Fibroblast of skin of left biceps (primary cell): ENCODE data around the gene OR5K4.
"Not testable (repeated sequence)": the region's sequence is repeated elsewhere in the genome, so short reads cannot be mapped to it uniquely, and the experiment has no call there.

Source experiments
- DNase-seq, 2 experiments: peaks; one replicate each; pipeline ENCODE4 v3.0.0-alpha.2; 2013; ENCODE audit warnings: low read depth in 2 of 2

Gene OR5K4

GRCh38 chr3:98371186-98371585 is 17.5 kb downstream of the OR5K4 start:
- no peak for DNase-seq

GRCh38 chr3:98371853-98372252 is 18.2 kb downstream of the OR5K4 start:
- no peak for DNase-seq

- DNase-seq, result no peak
Observed at GRCh38 chr3:98372445-98372844, 18.8 kb downstream of the OR5K4 start.

GRCh38 chr3:98376631-98377030 is 23.0 kb downstream of the OR5K4 start:
- DNase-seq, result no peak

GRCh38 chr3:98388147-98388546 is 34.5 kb downstream of the OR5K4 start:
- no peak for DNase-seq

- DNase-seq, result no peak
Observed at GRCh38 chr3:98390366-98390765, 36.7 kb downstream of the OR5K4 start, which contains the start of gene OR5K3. Gene OR5K3 (plus strand): TSS chr3:98390666. CDS start chr3:98390666, 0 bp downstream.

- no peak for DNase-seq
Observed at GRCh38 chr3:98395101-98395500, 41.4 kb downstream of the OR5K4 start.

GRCh38 chr3:98396482-98396881 is 42.8 kb downstream of the OR5K4 start:
- DNase-seq, result not testable (repeated sequence)

GRCh38 chr3:98398513-98398912 is 44.9 kb downstream of the OR5K4 start:
- no peak for DNase-seq

GRCh38 chr3:98402507-98402906 is 48.9 kb downstream of the OR5K4 start:
- no peak for DNase-seq

- no peak for DNase-seq
Observed at GRCh38 chr3:98404010-98404409, 50.4 kb downstream of the OR5K4 start.
